ENCODE results near the gene TGIF2LX. TPM values are rescaled to one million over a fixed set of nuclear protein-coding genes. Genes with fewer than 3 reads are reported as not detected.
"Not testable (repeated sequence)": the region's sequence is repeated elsewhere in the genome, so short reads cannot be mapped to it uniquely, and the experiment has no call there.

TGIF2LX gene
- not detected in 2 replicates for total RNA-seq

GRCh38 chrX:89921665-89922064 lies at the start of gene TGIF2LX:
Gene TGIF2LX (plus strand): TSS chrX:89921908. CDS start chrX:89922086, 178 bp downstream.
- DNase-seq (ENCODE audit: extremely low read depth, low read depth, low spot score) = not testable (repeated sequence)

DNA sequence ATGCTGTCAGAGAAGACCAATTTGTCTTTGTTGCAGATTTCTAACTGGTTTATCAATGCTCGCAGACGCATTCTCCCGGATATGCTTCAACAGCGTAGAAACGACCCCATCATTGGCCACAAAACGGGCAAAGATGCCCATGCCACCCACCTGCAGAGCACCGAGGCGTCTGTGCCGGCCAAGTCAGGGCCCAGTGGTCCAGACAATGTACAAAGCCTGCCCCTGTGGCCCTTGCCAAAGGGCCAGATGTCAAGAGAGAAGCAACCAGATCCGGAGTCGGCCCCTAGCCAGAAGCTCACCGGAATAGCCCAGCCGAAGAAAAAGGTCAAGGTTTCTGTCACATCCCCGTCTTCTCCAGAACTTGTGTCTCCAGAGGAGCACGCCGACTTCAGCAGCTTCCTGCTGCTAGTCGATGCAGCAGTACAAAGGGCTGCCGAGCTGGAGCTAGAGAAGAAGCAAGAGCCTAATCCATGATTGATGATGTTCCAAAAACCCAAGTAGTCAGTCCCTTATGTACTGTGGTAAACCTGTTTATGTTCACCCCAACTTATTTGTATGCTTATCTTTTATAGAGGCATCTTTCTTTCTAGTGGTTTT lies 728 bp downstream of the TGIF2LX start:
- DNase-seq (ENCODE audit: extremely low read depth, low read depth, low spot score) = not testable (repeated sequence)

DNA sequence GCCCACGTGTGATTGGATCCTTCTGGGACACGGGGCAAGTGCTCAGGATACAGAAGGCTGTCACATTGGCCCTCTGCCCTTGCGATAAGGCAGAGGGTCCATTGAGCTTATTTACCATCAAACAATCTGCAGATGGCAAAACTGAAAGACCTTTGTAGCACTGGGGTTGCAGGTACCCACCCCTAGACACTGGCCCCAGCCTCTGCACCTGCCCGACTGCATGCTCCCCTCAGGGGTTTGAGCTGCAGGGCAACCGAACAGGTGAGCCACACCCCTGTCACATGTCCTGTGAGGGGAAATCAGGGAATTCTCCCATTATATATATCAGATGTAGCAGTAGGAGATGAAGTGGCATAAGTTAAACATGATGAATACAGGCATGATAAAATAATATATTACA lies 21.4 kb downstream of the TGIF2LX start:
- not testable (repeated sequence) for DNase-seq (ENCODE audit: extremely low read depth, low read depth, low spot score)

- not testable (repeated sequence) for DNase-seq (ENCODE audit: extremely low read depth, low read depth, low spot score)
These were observed 43.9 kb downstream of the TGIF2LX start for GRCh38 chrX:89965588-89965987.
